Esophagus squamous epithelium (tissue), 4 donors: ENCODE results near the gene SGSH.

Experiments used
- POLR2A ChIP-seq, 4 donors: fragments of 450-650 bp; IDR thresholded peaks; one replicate each; pipeline ENCODE4 v1.6.1; 2017; ENCODE audit warnings: antibody characterized with exemption in 4 of 4, mild to moderate bottlenecking in 4 of 4, moderate library complexity in 3 of 4
- TF ChIP-seq, protein P1 (sequence below), 6 experiments: fragments of 450-650 bp in 4 of 6; fragments of 200-600 bp in 2 of 6; sonication (generic) in 2 of 6; IDR thresholded peaks; one replicate each; pipeline ENCODE4 v1.5.1; 2016 to 2019; ENCODE audit warnings: antibody characterized with exemption in 6 of 6, mild to moderate bottlenecking in 4 of 6, moderate library complexity in 4 of 6

DNA sequence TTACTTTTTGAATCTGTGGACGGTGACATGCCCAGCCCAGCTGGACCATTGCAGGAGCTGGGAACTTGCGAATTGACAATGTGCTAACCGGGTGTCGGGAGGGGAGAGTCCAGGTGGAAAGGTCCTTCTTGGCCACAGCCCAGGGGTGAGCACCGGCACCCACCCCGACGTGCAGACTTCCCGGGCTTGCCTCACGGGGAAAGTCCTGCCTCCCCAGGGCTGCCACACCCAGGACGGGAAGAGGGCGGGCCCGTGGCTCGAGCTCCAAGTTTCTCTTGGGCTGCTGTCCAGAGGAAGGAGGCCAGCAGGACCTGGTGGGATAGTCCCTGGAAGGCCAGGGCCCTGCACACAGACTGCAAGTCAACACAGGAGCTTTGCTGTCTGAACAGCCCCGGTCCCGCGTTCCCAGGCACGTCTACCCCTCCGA is 32.6 kb downstream of the SGSH start:
- TF ChIP-seq POLR2A (IDR thresholded peaks at IDR 0.05) = peak in 1 of 4 donors; percentile 19
- TF ChIP-seq, protein P1, sequence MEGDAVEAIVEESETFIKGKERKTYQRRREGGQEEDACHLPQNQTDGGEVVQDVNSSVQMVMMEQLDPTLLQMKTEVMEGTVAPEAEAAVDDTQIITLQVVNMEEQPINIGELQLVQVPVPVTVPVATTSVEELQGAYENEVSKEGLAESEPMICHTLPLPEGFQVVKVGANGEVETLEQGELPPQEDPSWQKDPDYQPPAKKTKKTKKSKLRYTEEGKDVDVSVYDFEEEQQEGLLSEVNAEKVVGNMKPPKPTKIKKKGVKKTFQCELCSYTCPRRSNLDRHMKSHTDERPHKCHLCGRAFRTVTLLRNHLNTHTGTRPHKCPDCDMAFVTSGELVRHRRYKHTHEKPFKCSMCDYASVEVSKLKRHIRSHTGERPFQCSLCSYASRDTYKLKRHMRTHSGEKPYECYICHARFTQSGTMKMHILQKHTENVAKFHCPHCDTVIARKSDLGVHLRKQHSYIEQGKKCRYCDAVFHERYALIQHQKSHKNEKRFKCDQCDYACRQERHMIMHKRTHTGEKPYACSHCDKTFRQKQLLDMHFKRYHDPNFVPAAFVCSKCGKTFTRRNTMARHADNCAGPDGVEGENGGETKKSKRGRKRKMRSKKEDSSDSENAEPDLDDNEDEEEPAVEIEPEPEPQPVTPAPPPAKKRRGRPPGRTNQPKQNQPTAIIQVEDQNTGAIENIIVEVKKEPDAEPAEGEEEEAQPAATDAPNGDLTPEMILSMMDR (IDR thresholded peaks at IDR 0.05) = no peak
